Gastroesophageal sphincter (tissue), 3 donors: ENCODE measurements around the gene FTCD.

Experiments used
- EP300 ChIP-seq: sonication (generic); formaldehyde crosslinking; IDR thresholded peaks from one replicate; pipeline ENCODE4 v1.6.1; 2017; ENCODE audit warnings: antibody characterized with exemption, mild to moderate bottlenecking
- TF ChIP-seq, protein P1 (sequence below), 4 experiments: fragments of 200-600 bp in 2 of 4; fragments of 450-650 bp in 2 of 4; sonication (generic) in 1 of 4; IDR thresholded peaks; one replicate each; pipeline ENCODE4 v1.5.1; 2017 to 2019; ENCODE audit warnings: antibody characterized with exemption in 4 of 4, mild to moderate bottlenecking in 2 of 4, moderate library complexity in 2 of 4

DNA sequence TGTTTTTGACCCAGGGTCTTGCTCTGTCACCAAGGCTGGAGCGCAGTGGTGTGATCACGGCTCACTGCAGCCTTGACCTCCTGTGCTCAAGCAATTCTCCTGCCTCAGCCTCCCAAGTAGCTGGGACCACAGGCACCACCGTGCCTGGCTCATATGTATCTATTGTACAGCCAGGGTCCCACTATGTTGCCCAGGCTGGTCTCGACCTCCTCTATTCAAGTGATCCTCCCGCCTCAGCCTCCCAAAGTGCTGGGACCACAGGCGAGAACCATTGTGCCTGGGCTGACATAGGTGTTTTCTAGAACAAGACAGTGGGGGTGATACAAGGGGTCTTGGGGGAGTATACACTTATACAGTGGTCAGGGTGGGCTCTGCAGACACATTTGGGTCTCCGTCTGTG lies 17.5 kb downstream of the FTCD start:
- TF ChIP-seq, protein P1, sequence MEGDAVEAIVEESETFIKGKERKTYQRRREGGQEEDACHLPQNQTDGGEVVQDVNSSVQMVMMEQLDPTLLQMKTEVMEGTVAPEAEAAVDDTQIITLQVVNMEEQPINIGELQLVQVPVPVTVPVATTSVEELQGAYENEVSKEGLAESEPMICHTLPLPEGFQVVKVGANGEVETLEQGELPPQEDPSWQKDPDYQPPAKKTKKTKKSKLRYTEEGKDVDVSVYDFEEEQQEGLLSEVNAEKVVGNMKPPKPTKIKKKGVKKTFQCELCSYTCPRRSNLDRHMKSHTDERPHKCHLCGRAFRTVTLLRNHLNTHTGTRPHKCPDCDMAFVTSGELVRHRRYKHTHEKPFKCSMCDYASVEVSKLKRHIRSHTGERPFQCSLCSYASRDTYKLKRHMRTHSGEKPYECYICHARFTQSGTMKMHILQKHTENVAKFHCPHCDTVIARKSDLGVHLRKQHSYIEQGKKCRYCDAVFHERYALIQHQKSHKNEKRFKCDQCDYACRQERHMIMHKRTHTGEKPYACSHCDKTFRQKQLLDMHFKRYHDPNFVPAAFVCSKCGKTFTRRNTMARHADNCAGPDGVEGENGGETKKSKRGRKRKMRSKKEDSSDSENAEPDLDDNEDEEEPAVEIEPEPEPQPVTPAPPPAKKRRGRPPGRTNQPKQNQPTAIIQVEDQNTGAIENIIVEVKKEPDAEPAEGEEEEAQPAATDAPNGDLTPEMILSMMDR (IDR thresholded peaks at IDR 0.05), result no peak
- TF ChIP-seq EP300, result no peak
